ENCODE data around the gene ABCF2.

The ABCF2 gene

GRCh38 chr7:151195616-151196450 lies 31.2 kb downstream of the ABCF2 start:
- DNase-seq (ENCODE audit: low spot score): no peak

GRCh38 chr7:151194188-151194587 lies 32.8 kb downstream of the ABCF2 start:
- DNase-seq (ENCODE audit: low spot score): no peak

GRCh38 chr7:151193203-151193978 lies 33.6 kb downstream of the ABCF2 start:
- DNase-seq (ENCODE audit: low spot score): no peak

GRCh38 chr7:151192002-151192539 lies 34.9 kb downstream of the ABCF2 start:
- no peak for DNase-seq (ENCODE audit: low spot score)

GRCh38 chr7:151191544-151191943 lies 35.5 kb downstream of the ABCF2 start:
- DNase-seq (ENCODE audit: low spot score): no peak

- DNase-seq (ENCODE audit: low spot score): no peak
Observed at GRCh38 chr7:151189038-151189437, 38.0 kb downstream of the ABCF2 start.

GRCh38 chr7:151188252-151188542 lies 38.8 kb downstream of the ABCF2 start:
- no peak for DNase-seq (ENCODE audit: low spot score)

GRCh38 chr7:151187409-151188251 lies 39.4 kb downstream of the ABCF2 start:
- DNase-seq (ENCODE audit: low spot score): no peak

GRCh38 chr7:151186640-151187408 lies 40.2 kb downstream of the ABCF2 start, which contains the start of gene ASB10:
Gene ASB10, minus strand, starts transcription at chr7:151187250. Its CDS starts 120 bp downstream, at chr7:151187130.
- DNase-seq (ENCODE audit: low spot score): no peak

- no peak for DNase-seq (ENCODE audit: low spot score)
Observed at GRCh38 chr7:151185762-151186639, 41.0 kb downstream of the ABCF2 start.

- no peak for DNase-seq (ENCODE audit: low spot score)
Observed at GRCh38 chr7:151181011-151181431, 46.0 kb downstream of the ABCF2 start.

- DNase-seq (ENCODE audit: low spot score): no peak
Observed at GRCh38 chr7:151179946-151180345, 47.1 kb downstream of the ABCF2 start.

- no peak for DNase-seq (ENCODE audit: low spot score)
Observed at GRCh38 chr7:151179287-151179860, 47.6 kb downstream of the ABCF2 start.

- no peak for DNase-seq (ENCODE audit: low spot score)
Observed at GRCh38 chr7:151178831-151179230, 48.2 kb downstream of the ABCF2 start.

- no peak for DNase-seq (ENCODE audit: low spot score)
Observed at GRCh38 chr7:151178236-151178635, 48.8 kb downstream of the ABCF2 start.

- DNase-seq (ENCODE audit: low spot score): no peak
Observed at GRCh38 chr7:151177310-151177709, 49.7 kb downstream of the ABCF2 start.

- no peak for DNase-seq (ENCODE audit: low spot score)
Observed at GRCh38 chr7:151176401-151176800, 50.6 kb downstream of the ABCF2 start.

GRCh38 chr7:151175793-151176311 lies 51.2 kb downstream of the ABCF2 start:
- no peak for DNase-seq (ENCODE audit: low spot score)

- no peak for DNase-seq (ENCODE audit: low spot score)
Observed at GRCh38 chr7:151175047-151175792, 51.8 kb downstream of the ABCF2 start.
